HG03066 (cell line): ENCODE results near the gene RBPJL.
A peak's percentile ranks its signal among the peaks of the same experiment; 100 is the strongest.

Experiments used
- ATAC-seq: cut with Tn5 transposase; IDR thresholded peaks from one replicate; pipeline ENCODE4 v1.9.1; 2021; ENCODE audit warnings: low read depth; ENCODE audit not compliant: unreplicated experiment

Gene RBPJL

GRCh38 chr20:45358282-45359068 lies 51.8 kb downstream of the RBPJL start:
- no peak for ATAC-seq

DNA sequence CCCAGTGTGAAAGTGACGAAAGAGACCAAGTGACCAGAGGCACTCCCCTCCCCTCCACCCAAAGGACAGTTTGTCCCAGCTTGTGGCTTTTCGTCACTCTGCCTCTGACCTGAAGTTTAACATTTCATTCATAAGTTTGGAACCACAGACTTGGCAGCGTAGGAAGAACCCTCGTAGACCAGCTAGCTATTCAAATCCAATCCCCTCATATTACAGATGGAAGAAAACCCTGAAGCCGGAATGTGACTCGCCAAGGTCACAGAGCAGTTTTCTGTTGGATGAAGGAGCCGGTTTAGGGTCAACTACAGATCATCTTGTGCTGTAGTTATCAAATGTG lies 52.4 kb downstream of the RBPJL start:
- ATAC-seq, result no peak

DNA sequence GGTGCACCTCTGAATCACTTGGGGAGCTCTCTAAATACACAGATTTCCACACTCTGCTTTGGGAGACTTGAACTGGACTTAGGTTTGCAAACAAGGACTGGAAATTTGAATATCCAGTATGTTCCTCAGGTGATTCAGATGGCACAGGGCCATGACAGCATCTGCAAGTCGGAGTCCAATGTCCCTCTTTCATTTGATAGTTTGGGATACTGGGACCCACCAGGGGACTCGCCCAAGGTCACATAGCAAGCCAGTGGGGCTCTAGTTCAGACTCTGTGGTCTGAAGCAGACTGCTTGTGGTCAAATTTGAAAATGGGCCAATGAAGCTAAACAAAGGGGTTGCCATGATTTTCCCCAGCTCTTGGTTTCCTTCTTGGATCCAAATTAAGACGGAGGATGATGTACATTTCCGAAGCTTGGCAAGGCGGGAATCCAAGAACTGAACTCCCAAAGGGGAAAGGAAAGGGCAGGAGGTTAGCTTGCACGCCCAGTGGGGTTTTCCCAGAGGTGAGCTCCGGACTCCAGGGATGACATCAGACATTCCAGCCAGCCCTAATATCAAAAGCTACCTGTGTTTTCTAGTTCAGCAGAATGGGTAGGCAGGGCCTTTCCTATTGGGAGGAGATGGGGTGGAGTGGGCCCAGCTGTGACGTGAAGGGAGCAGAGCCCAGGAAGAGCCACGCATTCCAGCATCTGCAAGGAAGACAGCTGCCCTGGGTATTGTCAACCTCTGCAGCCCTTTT lies 52.9 kb downstream of the RBPJL start:
- no peak for ATAC-seq

DNA sequence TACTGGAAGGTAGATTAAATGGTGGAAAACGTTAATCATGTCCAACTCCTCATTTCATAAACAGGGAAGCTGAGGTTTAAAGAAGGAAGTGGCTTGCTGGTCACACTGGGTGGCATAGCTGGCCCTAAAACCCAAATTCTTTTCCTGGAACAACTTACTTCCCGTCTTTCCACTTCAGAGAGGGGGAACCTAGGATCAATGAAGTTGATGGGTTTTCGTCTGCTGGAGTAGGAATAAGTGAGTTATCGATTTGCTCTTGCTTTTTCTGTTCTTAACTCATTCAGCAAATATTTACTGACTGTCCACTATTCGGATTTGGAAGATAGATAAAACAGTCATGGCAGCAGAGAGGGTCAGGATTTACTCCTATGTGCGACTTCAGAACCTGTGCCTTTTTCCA lies 55.2 kb downstream of the RBPJL start:
- no peak for ATAC-seq

- ATAC-seq, result peak; percentile 73
Observed at GRCh38 chr20:45362804-45363610, 56.4 kb downstream of the RBPJL start, which contains the start of gene SYS1. SYS1 (plus strand) TSS chr20:45363156; CDS start chr20:45363532, 376 bp downstream.

DNA sequence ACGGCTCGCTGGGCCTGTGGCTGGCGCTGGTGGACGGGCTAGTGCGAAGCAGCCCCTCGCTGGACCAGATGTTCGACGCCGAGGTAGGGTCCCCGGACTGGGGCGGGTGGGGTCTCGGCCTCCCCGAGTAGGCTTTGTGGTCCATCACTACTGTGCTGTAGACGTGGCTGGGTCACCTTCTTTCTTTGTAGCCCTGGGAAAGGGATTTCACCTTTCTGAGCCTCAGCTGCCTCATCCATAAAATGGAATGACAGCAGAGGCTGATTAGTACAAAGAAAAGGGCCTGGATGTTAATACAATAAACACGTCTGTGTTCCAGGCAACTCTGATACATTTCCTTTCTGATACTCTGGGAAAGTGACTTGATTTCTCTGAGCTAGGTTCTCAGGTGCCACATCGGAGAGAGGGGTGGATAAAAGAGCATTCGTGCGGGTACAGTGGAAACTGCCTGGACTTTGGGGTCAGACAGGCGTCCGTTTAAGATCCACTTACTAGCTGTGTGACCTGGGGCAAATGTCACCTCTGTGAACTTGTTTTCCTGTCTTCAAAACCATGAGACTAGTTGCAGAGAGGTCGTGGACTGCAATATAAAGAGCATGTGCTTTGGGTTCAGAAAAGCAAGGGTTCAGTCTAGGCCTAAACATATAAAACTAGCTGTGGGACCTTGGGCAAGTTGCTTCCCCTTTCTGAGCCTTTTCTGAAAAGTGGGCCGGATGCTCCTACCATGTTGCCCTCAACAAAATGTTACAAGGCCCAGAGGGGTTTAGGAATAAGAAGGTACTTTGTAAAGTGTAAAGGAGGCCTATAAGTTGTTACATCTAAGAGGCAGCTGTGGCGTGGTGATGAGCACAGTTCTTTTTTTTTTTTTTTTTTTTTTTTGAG lies 57.2 kb downstream of the RBPJL start:
- no peak for ATAC-seq

- ATAC-seq, result no peak
Observed at GRCh38 chr20:45365444-45365970, 58.9 kb downstream of the RBPJL start.

- no peak for ATAC-seq
Observed at GRCh38 chr20:45366192-45366591, 59.6 kb downstream of the RBPJL start.

GRCh38 chr20:45366631-45367030 lies 60.0 kb downstream of the RBPJL start:
- ATAC-seq, result no peak

DNA sequence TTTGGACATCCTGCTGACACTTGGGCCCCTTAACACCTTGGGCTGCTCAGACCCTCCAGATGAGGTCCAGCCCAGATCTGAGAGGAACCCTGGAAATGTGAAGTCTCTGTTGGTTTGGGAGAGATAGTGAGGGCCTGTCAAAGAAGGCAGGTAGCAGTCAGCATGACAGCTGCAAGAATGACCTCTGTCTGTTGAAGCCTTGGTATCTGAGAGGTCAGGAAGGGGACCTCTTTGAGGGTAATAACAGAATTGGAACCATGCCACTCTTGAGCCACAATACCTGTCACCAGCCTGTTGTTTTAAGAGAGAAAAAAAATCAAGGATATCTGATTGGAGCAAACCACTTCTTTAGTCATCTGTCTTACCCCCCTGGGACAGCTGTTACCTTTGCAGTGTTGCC lies 60.5 kb downstream of the RBPJL start:
- ATAC-seq, result no peak
